Trophoblast cell (in vitro differentiated cells and primary cell): ENCODE data around the gene ADGRB3.

Experiments
- DNase-seq, 2 donors: peaks; one replicate each; pipeline ENCODE4 v3.0.0-alpha.2; 2016
- H2AFZ ChIP-seq: 2 replicates; pipeline ENCODE4 v1.6.1; 2013; ENCODE audit warnings: low read length, moderate library complexity, mild to moderate bottlenecking; ENCODE audit not compliant: insufficient read depth, poor library complexity
- H2AK5ac ChIP-seq: 2 replicates; pipeline ENCODE4 v1.6.1; 2013; ENCODE audit warnings: mild to moderate bottlenecking, low read length
- H2BK120ac ChIP-seq: 2 replicates; pipeline ENCODE4 v1.6.1; 2013; ENCODE audit warnings: low read length, mild to moderate bottlenecking, moderate library complexity; ENCODE audit not compliant: insufficient read depth, poor library complexity
- H2BK12ac ChIP-seq: 2 replicates; pipeline ENCODE4 v1.6.1; 2013; ENCODE audit warnings: mild to moderate bottlenecking, low read length, moderate library complexity
- H2BK5ac ChIP-seq: 2 replicates; pipeline ENCODE4 v1.6.1; 2013; ENCODE audit warnings: low read length, low read depth, moderate library complexity, mild to moderate bottlenecking; ENCODE audit not compliant: poor library complexity
- H3K14ac ChIP-seq: 2 replicates; pipeline ENCODE4 v1.6.1; 2013; ENCODE audit warnings: mild to moderate bottlenecking, low read length
- H3K18ac ChIP-seq: 2 replicates; pipeline ENCODE4 v1.6.1; 2013; ENCODE audit warnings: mild to moderate bottlenecking, low read length
- H3K23ac ChIP-seq: 2 replicates; pipeline ENCODE4 v1.6.1; 2013; ENCODE audit warnings: low read length
- H3K27ac ChIP-seq: 2 replicates; pipeline ENCODE4 v1.5.1; 2013; ENCODE audit warnings: low read depth, mild to moderate bottlenecking, inconsistent platforms, low read length, moderate library complexity
- H3K27me3 ChIP-seq: 2 replicates; pipeline ENCODE4 v1.6.1; 2013; ENCODE audit warnings: inconsistent platforms, mild to moderate bottlenecking, low read length, moderate library complexity; ENCODE audit not compliant: insufficient read depth
- H3K36me3 ChIP-seq, 2 experiments: 1 replicate in 1 of 2; 2 replicates in 1 of 2; pipeline ENCODE4 v1.6.1; 2013; ENCODE audit warnings: low read length in 2 of 2, mild to moderate bottlenecking in 2 of 2, moderate library complexity in 1 of 2; ENCODE audit not compliant: insufficient read depth in 2 of 2, control insufficient read depth in 1 of 2
- H3K4ac ChIP-seq: 2 replicates; pipeline ENCODE4 v1.6.1; 2013; ENCODE audit warnings: low read depth, mild to moderate bottlenecking, low read length, moderate library complexity
- H3K4me1 ChIP-seq, 2 experiments: 1 replicate in 1 of 2; 2 replicates in 1 of 2; pipeline ENCODE4 v1.6.1; 2013; ENCODE audit warnings: low read length in 2 of 2, mild to moderate bottlenecking in 2 of 2, moderate library complexity in 1 of 2; ENCODE audit not compliant: insufficient read depth in 2 of 2, control insufficient read depth in 1 of 2
- H3K4me2 ChIP-seq: 2 replicates; pipeline ENCODE4 v1.6.1; 2013; ENCODE audit warnings: inconsistent platforms, mild to moderate bottlenecking, low read length, moderate library complexity
- H3K4me3 ChIP-seq: 2 replicates; pipeline ENCODE4 v1.5.1; 2013; ENCODE audit warnings: mild to moderate bottlenecking, low read depth, low read length, inconsistent platforms
- H3K79me1 ChIP-seq: one replicate; pipeline ENCODE4 v1.6.1; 2013; ENCODE audit warnings: low read length
- H3K79me2 ChIP-seq: 2 replicates; pipeline ENCODE4 v1.6.1; 2013; ENCODE audit warnings: low read length, mild to moderate bottlenecking; ENCODE audit not compliant: control insufficient read depth, insufficient read depth, poor library complexity
- H3K9ac ChIP-seq: 2 replicates; pipeline ENCODE4 v1.6.1; 2013; ENCODE audit warnings: mild to moderate bottlenecking, low read length
- H3K9me3 ChIP-seq: 2 replicates; pipeline ENCODE4 v1.6.1; 2013; ENCODE audit warnings: low read depth, mild to moderate bottlenecking, control low read depth, inconsistent platforms, low read length; ENCODE audit not compliant: insufficient read depth
- H4K12ac ChIP-seq: 2 replicates; pipeline ENCODE4 v1.6.1; 2013; ENCODE audit warnings: low read depth, mild to moderate bottlenecking, low read length, moderate library complexity
- H4K8ac ChIP-seq: 2 replicates; pipeline ENCODE4 v1.6.1; 2013; ENCODE audit warnings: low read depth, mild to moderate bottlenecking, low read length, moderate library complexity
- H4K91ac ChIP-seq: one replicate; pipeline ENCODE4 v1.6.1; 2013; ENCODE audit warnings: low read depth, mild to moderate bottlenecking, low read length, moderate library complexity
- WGBS: extraction: QIAGEN DNeasy Blood & Tissue Kit; methylation state at CpG from one replicate; pipeline ENCODE4 v1.1.7; 2013; ENCODE audit warnings: missing lambda C conversion rate; ENCODE audit not compliant: insufficient read length, insufficient coverage; ENCODE audit errors: extremely low coverage; 5-methylcytosine and 5-hydroxymethylcytosine counted together

ADGRB3 gene

DNA sequence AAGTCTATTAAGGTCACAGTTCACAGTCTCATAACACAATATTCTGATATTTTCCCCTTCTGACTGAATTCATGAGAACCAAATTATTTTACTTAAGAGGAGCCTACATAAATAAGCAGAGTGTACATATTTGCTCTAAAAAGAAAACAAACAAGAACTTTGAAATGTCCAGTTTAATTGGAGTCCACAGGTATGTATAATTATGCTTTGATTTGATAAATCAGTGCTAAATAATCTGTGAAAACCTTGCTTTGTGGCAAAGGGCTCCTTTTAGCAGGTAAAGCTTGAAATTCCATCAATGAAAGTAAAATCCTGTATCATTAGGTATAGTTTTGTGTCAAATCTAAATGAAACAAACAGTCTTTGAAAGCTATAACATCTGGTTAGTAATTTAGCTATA lies 69.4 kb downstream of the ADGRB3 start:
- H2AK5ac ChIP-seq: no peak overlapping the region
- H2AFZ ChIP-seq: no peak overlapping the region
- H2BK12ac ChIP-seq: no peak overlapping the region
- H3K14ac ChIP-seq: no peak overlapping the region
- H2BK120ac ChIP-seq: no peak overlapping the region
- no peak overlapping the region for H4K12ac ChIP-seq
- H4K8ac ChIP-seq: no peak overlapping the region
- H3K9ac ChIP-seq: no peak overlapping the region
- no peak overlapping the region for H4K91ac ChIP-seq
- no peaks in the 10 kb centered on the region for H3K9me3 ChIP-seq
- H3K79me1 ChIP-seq: no peaks in the 10 kb centered on the region
- H3K4ac ChIP-seq: no peak overlapping the region
- no peak overlapping the region for H3K4me3 ChIP-seq
- no peak overlapping the region for H3K18ac ChIP-seq
- no peaks in the 10 kb centered on the region for H3K27me3 ChIP-seq
- H3K27ac ChIP-seq: no peak overlapping the region
- H3K4me2 ChIP-seq: no peak overlapping the region
- no peaks in the 10 kb centered on the region for H3K4me1 ChIP-seq
- DNase-seq: no peak
- H2BK5ac ChIP-seq: no peak overlapping the region
- no peaks in the 10 kb centered on the region for H3K79me2 ChIP-seq
- no peak overlapping the region for H3K23ac ChIP-seq
- H3K36me3 ChIP-seq: no peaks in the 10 kb centered on the region

- Histone ChIP-seq H3K36me3 (no peaks in the 10 kb centered on the region), H3K18ac (no peak overlapping the region), H3K4ac (no peak overlapping the region), H3K79me2 (no peaks in the 10 kb centered on the region), H4K12ac (no peak overlapping the region), H2BK5ac (no peak overlapping the region), H3K27ac (no peak overlapping the region), H3K14ac (no peak overlapping the region), H2AFZ (no peak overlapping the region), H2BK12ac (no peak overlapping the region), H4K8ac (no peak overlapping the region), H3K27me3 (no peaks in the 10 kb centered on the region), H2BK120ac (no peak overlapping the region), H3K23ac (no peak overlapping the region), H3K4me1 (no peaks in the 10 kb centered on the region), H3K9ac (no peak overlapping the region), H3K79me1 (no peaks in the 10 kb centered on the region), H3K4me2 (no peak overlapping the region), H4K91ac (no peak overlapping the region), H2AK5ac (no peak overlapping the region), H3K9me3 (no peaks in the 10 kb centered on the region), H3K4me3 (no peak overlapping the region)
- WGBS: no CpG with 5 or more reads among the region's 2 CpGs
- DNase-seq: no peak
Measured at GRCh38 chr6:68709091-68709490, 74.0 kb downstream of the ADGRB3 start.

GRCh38 chr6:68709882-68710281 lies 74.8 kb downstream of the ADGRB3 start:
- Histone ChIP-seq H3K18ac (no peak overlapping the region), H3K14ac (no peak overlapping the region), H3K27ac (no peak overlapping the region), H3K4ac (no peak overlapping the region), H3K4me2 (no peak overlapping the region), H4K12ac (no peak overlapping the region), H2BK120ac (no peak overlapping the region), H4K8ac (no peak overlapping the region), H3K4me3 (no peak overlapping the region), H2BK5ac (no peak overlapping the region), H3K27me3 (no peaks in the 10 kb centered on the region), H3K79me1 (no peaks in the 10 kb centered on the region), H3K79me2 (no peaks in the 10 kb centered on the region), H2BK12ac (no peak overlapping the region), H3K9me3 (no peaks in the 10 kb centered on the region), H4K91ac (no peak overlapping the region), H3K23ac (no peak overlapping the region), H3K36me3 (no peaks in the 10 kb centered on the region), H3K4me1 (no peaks in the 10 kb centered on the region), H2AK5ac (no peak overlapping the region), H2AFZ (no peak overlapping the region), H3K9ac (no peak overlapping the region)
- DNase-seq: no peak

GRCh38 chr6:68710496-68710895 lies 75.4 kb downstream of the ADGRB3 start:
- WGBS: no CpG with 5 or more reads among the region's 3 CpGs
- H2BK12ac ChIP-seq: no peak overlapping the region

GRCh38 chr6:68710916-68711315 lies 75.8 kb downstream of the ADGRB3 start:
- no peaks in the 10 kb centered on the region for H3K36me3 ChIP-seq
- DNase-seq: no peak
- H3K27me3 ChIP-seq: no peaks in the 10 kb centered on the region
- H3K79me2 ChIP-seq: no peaks in the 10 kb centered on the region
- H3K27ac ChIP-seq: no peak overlapping the region
- H2BK120ac ChIP-seq: no peak overlapping the region
- no peak overlapping the region for H4K91ac ChIP-seq
- H2BK5ac ChIP-seq: no peak overlapping the region
- no peak overlapping the region for H3K4ac ChIP-seq
- H3K4me3 ChIP-seq: no peak overlapping the region
- no peak overlapping the region for H3K4me2 ChIP-seq
- no peak overlapping the region for H2AK5ac ChIP-seq
- no peak overlapping the region for H3K14ac ChIP-seq
- no peak overlapping the region for H2BK12ac ChIP-seq
- WGBS: no CpG with 5 or more reads among the region's 3 CpGs
- H3K79me1 ChIP-seq: no peaks in the 10 kb centered on the region
- H3K23ac ChIP-seq: no peak overlapping the region
- no peak overlapping the region for H2AFZ ChIP-seq
- H3K9ac ChIP-seq: no peak overlapping the region
- no peaks in the 10 kb centered on the region for H3K9me3 ChIP-seq
- H4K8ac ChIP-seq: no peak overlapping the region
- no peak overlapping the region for H4K12ac ChIP-seq
- no peaks in the 10 kb centered on the region for H3K4me1 ChIP-seq
- H3K18ac ChIP-seq: no peak overlapping the region

More at GRCh38 chr6:68710496-68710895, 75.4 kb downstream of the ADGRB3 start:
- H3K9ac ChIP-seq: no peak overlapping the region
- no peak overlapping the region for H4K12ac ChIP-seq
- H3K4me1 ChIP-seq: no peaks in the 10 kb centered on the region
- no peak overlapping the region for H3K4ac ChIP-seq
- no peak overlapping the region for H2BK120ac ChIP-seq
- no peaks in the 10 kb centered on the region for H3K9me3 ChIP-seq
- no peak overlapping the region for H3K4me2 ChIP-seq
- H3K36me3 ChIP-seq: no peaks in the 10 kb centered on the region
- H2AK5ac ChIP-seq: no peak overlapping the region
- no peak overlapping the region for H3K4me3 ChIP-seq
- H3K27me3 ChIP-seq: no peaks in the 10 kb centered on the region
- H3K27ac ChIP-seq: no peak overlapping the region
- H3K18ac ChIP-seq: no peak overlapping the region
- no peak overlapping the region for H4K91ac ChIP-seq
- H2AFZ ChIP-seq: no peak overlapping the region
- no peak overlapping the region for H3K14ac ChIP-seq
- H2BK5ac ChIP-seq: no peak overlapping the region
- no peak overlapping the region for H4K8ac ChIP-seq
- H3K79me1 ChIP-seq: no peaks in the 10 kb centered on the region
- DNase-seq: no peak
- no peaks in the 10 kb centered on the region for H3K79me2 ChIP-seq
- H3K23ac ChIP-seq: no peak overlapping the region
